ENCODE measurements around the gene OLA1.

Gene OLA1

GRCh38 chr2:174112073-174112472, 136.3 kb downstream of the OLA1 start:
- TF ChIP-seq CTCF (IDR thresholded peaks at IDR 0.05; ENCODE audit: insufficient read depth, low read length, poor library complexity, severe bottlenecking) = no peak
- Histone ChIP-seq H3K36me3 (ENCODE audit: control insufficient read depth, insufficient read depth, low read length) (peaks cover 2% of the 10 kb centered on the region), H3K4me3 (replicated peaks; ENCODE audit: low read depth, low read length) (no peak overlapping the region), H3K27me3 (replicated peaks; ENCODE audit: control insufficient read depth, insufficient read depth, low read length) (no peaks in the 10 kb centered on the region)
- no peak for DNase-seq (ENCODE audit: extremely low read depth, insufficient read length)

GRCh38 chr2:174108579-174108978, 139.8 kb downstream of the OLA1 start:
- no peaks in the 10 kb centered on the region for H3K27me3 ChIP-seq (replicated peaks; ENCODE audit: control insufficient read depth, insufficient read depth, low read length)
- H3K36me3 ChIP-seq (ENCODE audit: control insufficient read depth, insufficient read depth, low read length) = no peaks in the 10 kb centered on the region; the same call in none of the 2 replicates
- H3K4me3 ChIP-seq (replicated peaks; ENCODE audit: low read depth, low read length) = no peak overlapping the region
- no peak for DNase-seq (ENCODE audit: extremely low read depth, insufficient read length)
- TF ChIP-seq CTCF (IDR thresholded peaks at IDR 0.05; ENCODE audit: insufficient read depth, low read length, poor library complexity, severe bottlenecking) = no peak

- Histone ChIP-seq H3K36me3 (ENCODE audit: control insufficient read depth, insufficient read depth, low read length) (no peaks in the 10 kb centered on the region), H3K27me3 (replicated peaks; ENCODE audit: control insufficient read depth, insufficient read depth, low read length) (no peaks in the 10 kb centered on the region), H3K4me3 (replicated peaks; ENCODE audit: low read depth, low read length) (no peak overlapping the region)
- DNase-seq (ENCODE audit: extremely low read depth, insufficient read length) = no peak
- TF ChIP-seq CTCF (IDR thresholded peaks at IDR 0.05; ENCODE audit: insufficient read depth, low read length, poor library complexity, severe bottlenecking) = no peak
Measured at GRCh38 chr2:174106736-174107135, 141.6 kb downstream of the OLA1 start.

GRCh38 chr2:174094542-174094941, 153.8 kb downstream of the OLA1 start:
- Histone ChIP-seq H3K36me3 (ENCODE audit: control insufficient read depth, insufficient read depth, low read length) (no peaks in the 10 kb centered on the region; the same call in 1 of the 2 replicates), H3K4me3 (replicated peaks; ENCODE audit: low read depth, low read length) (no peak overlapping the region), H3K27me3 (replicated peaks; ENCODE audit: control insufficient read depth, insufficient read depth, low read length) (no peaks in the 10 kb centered on the region)
- no peak for TF ChIP-seq CTCF (IDR thresholded peaks at IDR 0.05; ENCODE audit: insufficient read depth, low read length, poor library complexity, severe bottlenecking)
- no peak for DNase-seq (ENCODE audit: extremely low read depth, insufficient read length)

- no peak for DNase-seq (ENCODE audit: extremely low read depth, insufficient read length)
- Histone ChIP-seq H3K27me3 (replicated peaks; ENCODE audit: control insufficient read depth, insufficient read depth, low read length) (no peaks in the 10 kb centered on the region), H3K36me3 (ENCODE audit: control insufficient read depth, insufficient read depth, low read length) (no peaks in the 10 kb centered on the region), H3K4me3 (replicated peaks; ENCODE audit: low read depth, low read length) (no peak overlapping the region)
- no peak for TF ChIP-seq CTCF (IDR thresholded peaks at IDR 0.05; ENCODE audit: insufficient read depth, low read length, poor library complexity, severe bottlenecking)
Measured at GRCh38 chr2:174090476-174090875, 157.9 kb downstream of the OLA1 start.

Data from GM06990 (cell line).